Calu3 (cell line): ENCODE measurements around the gene LRRK1. TPM values are rescaled to one million over a fixed set of nuclear protein-coding genes. Genes with fewer than 3 reads are reported as not detected.

Experiments
- Bru-seq: library from RNA; stranded (reverse); fragments of 400-500 nt; gene quantifications from one replicate; lab custom pipeline; 2021; lab: Mats Ljungman, UMichigan
- BruChase-seq, 2 experiments: library from RNA; stranded (reverse); fragments of 400-500 nt; gene quantifications; one replicate each; lab custom pipeline; 2021; lab: Mats Ljungman, UMichigan
- BruUV-seq: library from RNA; stranded (reverse); fragments of 400-500 nt; replicated peaks from 2 replicates; lab custom pipeline; 2021; lab: Mats Ljungman, UMichigan
- CTCF ChIA-PET: fragments of 300-600 bp; sonication (Branson Sonifier 250); formaldehyde crosslinking; loops from one replicate; lab custom pipeline; 2022; ENCODE audit warnings: antibody characterized with exemption; lab: Charles Lee
- DNase-seq: peaks from one replicate; pipeline ENCODE4 v3.0.0; 2022
- H3K27ac Mint-ChIP-seq: one replicate; pipeline ENCODE4 v1.8.0; 2022; ENCODE audit warnings: mixed read lengths; ENCODE audit not compliant: unreplicated experiment
- H3K27me3 Mint-ChIP-seq: one replicate; pipeline ENCODE4 v1.8.0; 2022; ENCODE audit warnings: mixed read lengths; ENCODE audit not compliant: unreplicated experiment
- H3K36me3 Mint-ChIP-seq: one replicate; pipeline ENCODE4 v1.8.0; 2022; ENCODE audit warnings: mild to moderate bottlenecking, moderate library complexity, mixed read lengths; ENCODE audit not compliant: insufficient read depth, unreplicated experiment
- H3K4me1 Mint-ChIP-seq: one replicate; pipeline ENCODE4 v1.8.0; 2022; ENCODE audit warnings: mild to moderate bottlenecking, low read depth, mixed read lengths; ENCODE audit not compliant: unreplicated experiment
- H3K4me3 Mint-ChIP-seq: one replicate; pipeline ENCODE4 v1.8.0; 2022; ENCODE audit warnings: mild to moderate bottlenecking, low read depth, moderate library complexity, mixed read lengths; ENCODE audit not compliant: unreplicated experiment
- H3K9me3 Mint-ChIP-seq: one replicate; pipeline ENCODE4 v1.8.0; 2022; ENCODE audit warnings: low read depth, mixed read lengths; ENCODE audit not compliant: unreplicated experiment
- CTCF ChIP-seq: fragments of 200-600 bp; IDR thresholded peaks from one replicate; pipeline ENCODE4 v1.8.0; 2022; ENCODE audit warnings: antibody characterized with exemption; ENCODE audit not compliant: unreplicated experiment
- intact Hi-C: fragments of 100-400 bp; cut with micrococcal nuclease; formaldehyde crosslinking; loops from one replicate; pipeline ENCODE4 v1.10.0; 2022; ENCODE audit not compliant: unreplicated experiment
- long read RNA-seq: library from polyadenylated mRNA; stranded (forward); transcript quantifications from one replicate; pipeline ENCODE4 v2.0.0, GENCODE V29; 2022
- total RNA-seq: library from RNA; stranded (reverse); gene quantifications from 2 replicates; pipeline ENCODE4 v1.2.3, GENCODE V29; 2022

Gene LRRK1
- total RNA-seq, result 20.1 and 21.3 TPM in 2 replicates
- Bru-seq, nascent RNA, result percentile 67 among the genes with signal in this experiment
- percentile 62 among the genes with signal in this experiment for BruChase-seq, experiment 1, labeled RNA remaining after a 6-hour chase
- percentile 60 among the genes with signal in this experiment for BruChase-seq, experiment 2, labeled RNA remaining after a 2-hour chase
- long read RNA-seq, partial matches to known transcripts, result 2 of 6 reads
- long read RNA-seq, other reads (novel, unspliced or antisense), result 4 of 6 reads

- Mint-ChIP-seq H3K4me3 (peak within 1 kb of the TSS; percentile 82), H3K36me3 (peaks cover 80% of the 10 kb centered on the region), H3K4me1 (peaks cover 34% of the 10 kb centered on the region), H3K27ac (peak within 1 kb of the TSS; percentile 82), H3K27me3 (no peaks in the 10 kb centered on the region), H3K9me3 (no peaks in the 10 kb centered on the region)
- CTCF ChIA-PET, result interaction anchor here (0.6 to 5.8 kb wide), 7 partner anchors 11 to 198 kb away, joined by 3 to 93 read pairs (median 4); partner anchors contain the start of gene ALDH1A3
- intact Hi-C loops, result loop anchor here (1.0 to 2.0 kb wide), 2 partner anchors 88 to 290 kb away; no protein-coding TSS in a partner anchor
- BruUV-seq, result no TSS peak
- DNase-seq, result peak; percentile 72
- TF ChIP-seq CTCF, result no peak
Measured at GRCh38 chr15:100918690-100919480, at the start of gene LRRK1. Gene LRRK1 (plus strand): TSS chr15:100919357. CDS start chr15:100924633, 5,276 bp downstream.

GRCh38 chr15:100873029-100873677 lies 46.0 kb upstream of the LRRK1 start:
- Mint-ChIP-seq H3K27ac (no peak overlapping the region), H3K36me3 (peaks cover 9% of the 10 kb centered on the region), H3K9me3 (no peaks in the 10 kb centered on the region), H3K4me1 (peaks cover 8% of the 10 kb centered on the region), H3K4me3 (no peak overlapping the region), H3K27me3 (no peaks in the 10 kb centered on the region)
- no TSS peak for BruUV-seq
- intact Hi-C loops, result loop anchor here (1.0 to 2.0 kb wide), 3 partner anchors 150 to 245 kb away; no protein-coding TSS in a partner anchor
- CTCF ChIA-PET, result interaction anchor here (0.6 to 1.6 kb wide), 19 partner anchors 16 to 246 kb away, joined by 3 to 28 read pairs (median 3); no protein-coding TSS in a partner anchor
- peak; percentile 72 for TF ChIP-seq CTCF
- DNase-seq, result peak; percentile 81

- intact Hi-C loops, result no loop called here
- Mint-ChIP-seq H3K4me1 (peaks cover 14% of the 10 kb centered on the region), H3K27me3 (no peaks in the 10 kb centered on the region), H3K27ac (no peak overlapping the region), H3K4me3 (no peak overlapping the region), H3K9me3 (no peaks in the 10 kb centered on the region), H3K36me3 (peaks cover 27% of the 10 kb centered on the region)
- no peak for TF ChIP-seq CTCF
- no peak for DNase-seq
- BruUV-seq, result no TSS peak
- CTCF ChIA-PET, result interaction anchor here (0.7 kb wide), 1 partner anchor 170 kb away, joined by 3 read pairs; no protein-coding TSS in a partner anchor
Measured at GRCh38 chr15:100875495-100875894, 43.7 kb upstream of the LRRK1 start.

- no peak for TF ChIP-seq CTCF
- H3K9me3 Mint-ChIP-seq, result no peaks in the 10 kb centered on the region
- peaks cover 14% of the 10 kb centered on the region for H3K4me1 Mint-ChIP-seq
- CTCF ChIA-PET, result interaction anchor here (0.7 kb wide), 1 partner anchor 171 kb away, joined by 3 read pairs; no protein-coding TSS in a partner anchor
- peaks cover 32% of the 10 kb centered on the region for H3K36me3 Mint-ChIP-seq
- no peak overlapping the region for H3K4me3 Mint-ChIP-seq
- H3K27ac Mint-ChIP-seq, result no peak overlapping the region
- intact Hi-C loops, result no loop called here
- no TSS peak for BruUV-seq
- H3K27me3 Mint-ChIP-seq, result no peaks in the 10 kb centered on the region
- DNase-seq, result no peak
Measured at GRCh38 chr15:100875976-100876375, 43.2 kb upstream of the LRRK1 start.
